ENCODE measurements around the gene CCDC70.

Gene CCDC70

DNA sequence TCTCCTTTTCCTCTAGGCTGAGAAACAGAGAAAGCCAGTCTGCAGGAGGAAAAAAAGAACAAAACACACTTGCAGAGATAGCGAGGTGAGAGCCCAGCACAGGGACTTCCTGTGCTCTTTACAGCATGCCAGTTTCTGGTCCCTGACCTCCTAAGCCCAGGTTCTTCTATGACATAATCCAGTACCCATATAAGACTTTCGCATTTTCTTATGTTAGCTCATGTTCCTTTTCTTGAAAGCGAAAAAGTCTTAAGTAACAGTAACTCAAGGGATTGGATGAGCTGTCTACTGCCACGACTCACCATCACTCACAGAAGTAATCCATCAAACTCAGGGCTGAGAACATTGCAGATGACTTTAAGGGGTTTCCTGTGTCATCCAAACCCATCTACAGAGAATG, 17.4 kb downstream of the CCDC70 start:
- no peak overlapping the region for H3K4me3 Mint-ChIP-seq
- no peak overlapping the region for H3K27ac Mint-ChIP-seq (ENCODE audit: low read depth)
- no peaks in the 10 kb centered on the region for H3K9me3 Mint-ChIP-seq
- DNase-seq (ENCODE audit: low spot score in 2 of 2) (no peak), ATAC-seq (replicated peaks; ENCODE audit: extremely low read depth, poor library complexity, severe bottlenecking) (no peak)
- H3K36me3 Mint-ChIP-seq (ENCODE audit: insufficient read depth): no peaks in the 10 kb centered on the region
- peaks cover 9% of the 10 kb centered on the region for H3K27me3 Mint-ChIP-seq
- H3K4me1 Mint-ChIP-seq: no peaks in the 10 kb centered on the region

DNA sequence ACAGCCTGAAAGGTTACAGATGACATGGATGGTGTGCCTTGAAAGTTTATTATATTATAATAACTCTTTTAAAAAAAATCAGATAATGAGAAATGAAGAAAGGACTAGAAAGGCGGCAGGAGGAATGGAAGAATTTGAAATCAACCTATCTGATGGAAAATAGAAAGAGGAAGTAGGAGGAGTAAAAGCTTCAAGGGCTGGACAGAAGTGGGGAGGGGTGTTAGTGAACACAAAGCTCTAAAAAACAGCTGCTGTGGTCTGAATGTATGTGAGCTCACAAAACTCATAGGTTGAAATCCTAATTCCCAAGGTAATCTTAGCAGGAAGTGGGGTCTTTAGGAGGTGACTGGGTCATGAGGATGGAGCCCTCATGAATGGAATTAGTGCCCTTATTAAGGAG, 19.5 kb downstream of the CCDC70 start:
- H3K9me3 Mint-ChIP-seq: no peaks in the 10 kb centered on the region
- ATAC-seq (replicated peaks; ENCODE audit: extremely low read depth, poor library complexity, severe bottlenecking) (no peak), DNase-seq (ENCODE audit: low spot score in 2 of 2) (no peak)
- peaks cover 2% of the 10 kb centered on the region for H3K36me3 Mint-ChIP-seq (ENCODE audit: insufficient read depth)
- no peak overlapping the region for H3K4me3 Mint-ChIP-seq
- no peak overlapping the region for H3K27ac Mint-ChIP-seq (ENCODE audit: low read depth)
- H3K4me1 Mint-ChIP-seq: no peaks in the 10 kb centered on the region
- H3K27me3 Mint-ChIP-seq: peaks cover 2% of the 10 kb centered on the region

DNA sequence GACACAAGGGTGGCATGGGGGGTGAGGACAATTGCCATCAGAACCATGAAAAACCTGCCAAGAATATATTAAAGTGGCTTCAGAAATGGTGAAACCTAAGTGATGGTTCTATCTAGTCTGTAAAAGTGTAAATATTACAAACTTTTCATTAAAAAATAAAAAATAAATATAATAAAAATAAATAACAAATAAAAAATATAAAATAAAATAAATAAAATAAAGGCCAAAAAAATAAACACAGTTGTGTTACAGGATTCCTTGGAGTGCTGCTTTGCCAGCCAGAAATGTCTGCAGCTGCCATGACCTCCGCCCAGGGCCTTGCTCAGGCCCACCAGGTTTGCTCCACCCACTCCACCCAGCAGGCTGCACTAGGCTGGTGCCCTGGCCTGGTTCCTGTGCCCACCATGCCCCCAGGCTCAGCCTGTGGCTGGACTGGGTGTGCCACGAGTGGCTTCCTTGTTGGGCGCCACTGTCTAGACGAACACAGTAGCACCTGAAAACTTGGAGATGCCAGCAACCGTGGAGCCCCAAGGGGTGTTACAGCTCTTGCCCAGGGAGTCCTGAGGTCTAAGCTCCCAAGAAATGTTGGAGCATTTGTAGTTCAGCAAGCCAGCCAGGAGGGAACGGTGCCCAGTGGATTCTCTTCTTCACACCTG, 20.9 kb downstream of the CCDC70 start:
- Mint-ChIP-seq H3K27me3 (no peaks in the 10 kb centered on the region), H3K36me3 (ENCODE audit: insufficient read depth) (peaks cover 2% of the 10 kb centered on the region), H3K27ac (ENCODE audit: low read depth) (no peak overlapping the region), H3K4me1 (no peaks in the 10 kb centered on the region), H3K4me3 (no peak overlapping the region), H3K9me3 (no peaks in the 10 kb centered on the region)
- ATAC-seq (replicated peaks; ENCODE audit: extremely low read depth, poor library complexity, severe bottlenecking) (no peak), DNase-seq (ENCODE audit: low spot score in 2 of 2) (no peak)

DNA sequence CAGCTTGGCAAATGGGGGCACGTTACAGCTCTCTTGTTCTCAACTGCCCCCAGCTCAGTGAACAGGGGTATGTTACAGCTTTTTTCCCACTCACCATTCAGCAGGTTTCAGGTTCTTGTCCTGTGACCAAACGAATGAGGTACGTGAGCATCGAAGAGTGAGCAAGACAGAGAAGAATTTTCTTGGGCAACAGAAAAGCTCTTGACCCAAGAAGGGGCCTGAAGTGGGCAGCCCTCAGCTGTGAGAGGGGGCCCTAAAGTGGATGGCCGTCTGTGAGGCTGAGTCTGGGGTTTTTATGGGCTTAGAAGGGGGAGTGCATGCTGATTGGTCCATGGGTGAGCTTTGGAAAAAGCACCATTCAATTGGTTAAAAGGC, 21.4 kb downstream of the CCDC70 start:
- Mint-ChIP-seq H3K27me3 (no peaks in the 10 kb centered on the region), H3K4me3 (no peak overlapping the region), H3K27ac (ENCODE audit: low read depth) (no peak overlapping the region), H3K4me1 (no peaks in the 10 kb centered on the region), H3K9me3 (no peaks in the 10 kb centered on the region), H3K36me3 (ENCODE audit: insufficient read depth) (peaks cover 2% of the 10 kb centered on the region)
- ATAC-seq (replicated peaks; ENCODE audit: extremely low read depth, poor library complexity, severe bottlenecking) (no peak), DNase-seq (ENCODE audit: low spot score in 2 of 2) (no peak)

DNA sequence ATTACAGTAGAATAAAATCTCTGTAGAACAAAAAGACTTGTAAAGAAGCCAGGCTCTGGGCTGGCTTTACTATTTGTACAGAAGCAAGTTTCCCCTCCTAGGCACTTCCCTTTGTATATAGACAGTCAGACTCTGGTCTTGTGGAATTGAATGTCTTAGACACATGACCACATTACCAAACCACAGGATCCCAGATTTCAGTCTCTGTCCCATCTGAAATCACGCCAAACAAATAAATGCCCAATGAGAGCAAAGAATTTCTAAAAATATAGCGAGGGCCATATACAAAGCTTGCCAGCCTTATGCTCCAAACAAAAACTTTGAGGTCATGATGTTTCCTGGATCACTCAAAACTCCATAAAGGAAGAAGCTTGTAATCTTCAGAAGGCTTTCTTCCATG, 23.9 kb downstream of the CCDC70 start:
- Mint-ChIP-seq H3K4me1 (no peaks in the 10 kb centered on the region), H3K27me3 (no peaks in the 10 kb centered on the region), H3K27ac (ENCODE audit: low read depth) (no peak overlapping the region), H3K36me3 (ENCODE audit: insufficient read depth) (peaks cover 2% of the 10 kb centered on the region), H3K9me3 (no peaks in the 10 kb centered on the region), H3K4me3 (no peak overlapping the region)
- DNase-seq (ENCODE audit: low spot score in 2 of 2) (no peak), ATAC-seq (replicated peaks; ENCODE audit: extremely low read depth, poor library complexity, severe bottlenecking) (no peak)

DNA sequence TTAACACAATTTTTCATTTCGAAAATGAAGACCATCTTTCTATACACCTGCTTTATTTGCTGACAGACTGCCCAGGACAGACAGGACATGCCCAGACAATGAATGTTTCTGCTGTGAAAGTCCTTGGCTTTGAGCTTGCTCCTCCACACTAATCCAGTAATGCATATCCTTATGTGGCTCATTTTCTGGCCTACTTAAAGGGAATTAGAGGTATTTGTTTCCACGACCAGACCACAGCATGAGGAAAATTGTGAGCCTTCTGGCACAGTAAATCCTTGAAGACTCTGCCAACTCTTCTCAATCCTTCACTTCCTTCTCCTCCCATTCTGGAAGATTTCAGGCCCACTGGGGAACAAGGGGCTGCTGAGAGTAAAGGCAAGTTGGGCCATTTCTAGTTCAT, 25.7 kb downstream of the CCDC70 start:
- Mint-ChIP-seq H3K27me3 (no peaks in the 10 kb centered on the region), H3K4me3 (no peak overlapping the region), H3K4me1 (no peaks in the 10 kb centered on the region), H3K9me3 (no peaks in the 10 kb centered on the region), H3K27ac (ENCODE audit: low read depth) (no peak overlapping the region), H3K36me3 (ENCODE audit: insufficient read depth) (peaks cover 2% of the 10 kb centered on the region)
- ATAC-seq (replicated peaks; ENCODE audit: extremely low read depth, poor library complexity, severe bottlenecking) (no peak), DNase-seq (ENCODE audit: low spot score in 2 of 2) (no peak)

DNA sequence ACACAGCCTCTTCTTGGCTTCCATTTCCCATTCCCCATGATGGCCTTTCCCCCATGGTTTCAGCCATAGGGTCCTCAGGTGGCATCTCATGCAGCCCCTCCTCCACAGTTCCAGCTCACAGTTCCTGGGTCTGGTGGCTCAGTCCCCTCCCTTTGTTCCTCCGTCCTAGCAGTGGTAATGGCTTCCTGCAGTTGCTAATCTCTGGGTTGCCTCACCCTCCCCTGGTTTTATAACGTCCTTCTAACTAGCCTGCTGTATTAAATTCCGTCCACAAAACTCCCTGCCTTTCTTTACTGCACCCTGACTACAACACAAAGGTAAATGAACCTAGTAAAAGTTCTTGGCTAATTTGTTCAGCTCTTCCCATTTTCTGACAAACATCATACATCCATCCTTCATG, 30.9 kb downstream of the CCDC70 start:
- H3K4me1 Mint-ChIP-seq: no peaks in the 10 kb centered on the region
- H3K9me3 Mint-ChIP-seq: no peaks in the 10 kb centered on the region
- no peak for DNase-seq (ENCODE audit: low spot score in 2 of 2)
- no peak overlapping the region for H3K27ac Mint-ChIP-seq (ENCODE audit: low read depth)
- no peak overlapping the region for H3K4me3 Mint-ChIP-seq
- ATAC-seq (replicated peaks; ENCODE audit: extremely low read depth, poor library complexity, severe bottlenecking): no peak
- H3K36me3 Mint-ChIP-seq (ENCODE audit: insufficient read depth): no peaks in the 10 kb centered on the region
- H3K27me3 Mint-ChIP-seq: peaks cover 25% of the 10 kb centered on the region

DNA sequence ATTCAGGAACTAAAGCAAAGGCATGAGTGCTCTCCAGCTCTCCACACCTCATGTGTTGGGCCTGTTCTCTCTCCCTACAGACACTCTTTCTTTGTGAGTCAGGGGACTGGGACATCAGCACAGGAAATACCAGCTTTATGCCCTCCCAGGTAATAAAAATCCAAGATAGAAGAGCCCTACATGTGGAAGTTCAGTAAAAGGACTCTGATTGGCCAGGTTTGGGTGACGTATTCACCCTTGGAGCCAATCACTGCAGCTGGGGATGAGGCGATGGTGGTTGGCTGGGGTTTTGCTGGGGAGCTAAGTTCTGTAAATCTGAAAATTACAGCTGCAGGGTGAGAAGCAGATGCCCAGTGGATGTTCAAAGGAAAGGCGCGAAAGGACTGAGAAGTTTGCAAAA, 32.5 kb downstream of the CCDC70 start:
- no peaks in the 10 kb centered on the region for H3K36me3 Mint-ChIP-seq (ENCODE audit: insufficient read depth)
- no peaks in the 10 kb centered on the region for H3K9me3 Mint-ChIP-seq
- peaks cover 25% of the 10 kb centered on the region for H3K27me3 Mint-ChIP-seq
- no peak overlapping the region for H3K27ac Mint-ChIP-seq (ENCODE audit: low read depth)
- no peak overlapping the region for H3K4me3 Mint-ChIP-seq
- DNase-seq (ENCODE audit: low spot score in 2 of 2) (no peak), ATAC-seq (replicated peaks; ENCODE audit: extremely low read depth, poor library complexity, severe bottlenecking) (no peak)
- H3K4me1 Mint-ChIP-seq: no peaks in the 10 kb centered on the region

DNA sequence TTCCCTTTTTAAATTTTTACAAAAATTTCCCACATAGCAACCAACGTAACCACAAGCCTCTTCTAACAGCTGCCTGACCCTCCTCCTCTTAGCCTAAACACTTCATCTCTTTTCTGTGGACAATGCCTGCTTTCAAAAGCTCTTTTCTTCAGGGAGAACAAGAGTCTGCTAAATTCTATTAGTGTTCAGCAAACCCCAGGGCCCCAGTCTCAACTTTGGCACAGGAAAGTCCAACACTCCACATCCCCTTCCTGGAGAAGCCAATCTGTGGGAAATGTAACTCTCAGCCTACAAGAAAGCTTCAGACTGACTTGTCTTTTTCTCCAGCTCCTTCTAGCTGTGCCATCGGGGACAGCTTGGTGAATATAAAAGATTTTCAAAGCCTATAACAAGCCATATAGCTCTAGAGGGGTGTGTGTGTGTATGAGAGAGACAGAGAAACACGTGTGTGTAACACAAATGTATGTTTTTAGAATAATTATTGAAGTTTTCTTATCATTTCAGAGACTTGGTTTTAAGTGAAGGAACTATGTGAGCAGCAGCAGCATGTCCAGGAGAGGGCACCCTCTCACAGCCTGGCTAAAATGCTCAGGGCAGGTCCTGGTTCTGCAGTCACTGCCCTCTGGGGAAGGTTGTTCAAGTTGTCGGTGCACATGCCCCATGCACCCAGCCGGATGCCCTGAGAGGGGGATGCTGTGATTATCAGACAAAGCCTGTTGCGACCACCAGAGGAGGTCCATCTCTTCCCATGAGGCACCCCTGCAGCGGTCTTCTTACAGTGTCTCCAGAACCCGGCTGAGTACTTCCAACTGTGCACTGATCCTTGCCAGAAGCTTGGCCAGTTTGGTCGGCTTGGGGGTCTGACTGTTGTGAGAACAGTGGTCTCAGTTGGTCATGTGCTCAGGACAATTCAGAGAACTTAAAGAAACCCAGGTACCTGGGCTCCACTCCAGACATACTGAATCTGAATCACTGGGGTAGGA, 34.4 kb downstream of the CCDC70 start:
- no peak for DNase-seq (ENCODE audit: low spot score in 2 of 2)
- ATAC-seq (replicated peaks; ENCODE audit: extremely low read depth, poor library complexity, severe bottlenecking): no peak
- H3K36me3 Mint-ChIP-seq (ENCODE audit: insufficient read depth): no peaks in the 10 kb centered on the region
- H3K4me3 Mint-ChIP-seq: no peak overlapping the region
- no peaks in the 10 kb centered on the region for H3K4me1 Mint-ChIP-seq
- H3K27ac Mint-ChIP-seq (ENCODE audit: low read depth): no peak overlapping the region
- no peaks in the 10 kb centered on the region for H3K9me3 Mint-ChIP-seq
- peaks cover 25% of the 10 kb centered on the region for H3K27me3 Mint-ChIP-seq

DNA sequence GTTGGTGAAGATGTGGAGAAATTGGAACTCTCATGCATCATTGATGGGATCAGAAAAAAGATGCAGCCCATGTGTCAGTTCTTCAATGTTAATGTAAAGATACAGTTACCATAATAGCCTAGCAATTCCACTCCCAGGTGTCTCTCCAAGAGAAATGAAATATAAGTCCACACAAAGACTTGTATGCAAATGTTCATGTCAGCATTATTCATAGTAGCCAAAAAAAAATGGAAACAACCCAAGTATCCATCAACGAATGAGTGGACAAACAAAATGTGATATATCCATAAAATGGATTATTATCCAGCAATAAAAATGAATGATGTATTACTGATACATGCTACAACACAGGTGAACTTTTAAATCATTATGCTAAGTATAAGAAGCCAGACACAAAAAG, 38.7 kb downstream of the CCDC70 start:
- Mint-ChIP-seq H3K4me1 (no peaks in the 10 kb centered on the region), H3K4me3 (no peak overlapping the region), H3K27ac (ENCODE audit: low read depth) (no peak overlapping the region), H3K9me3 (no peaks in the 10 kb centered on the region), H3K36me3 (ENCODE audit: insufficient read depth) (no peaks in the 10 kb centered on the region), H3K27me3 (peaks cover 9% of the 10 kb centered on the region)
- DNase-seq (ENCODE audit: low spot score in 2 of 2) (no peak), ATAC-seq (replicated peaks; ENCODE audit: extremely low read depth, poor library complexity, severe bottlenecking) (no peak)

DNA sequence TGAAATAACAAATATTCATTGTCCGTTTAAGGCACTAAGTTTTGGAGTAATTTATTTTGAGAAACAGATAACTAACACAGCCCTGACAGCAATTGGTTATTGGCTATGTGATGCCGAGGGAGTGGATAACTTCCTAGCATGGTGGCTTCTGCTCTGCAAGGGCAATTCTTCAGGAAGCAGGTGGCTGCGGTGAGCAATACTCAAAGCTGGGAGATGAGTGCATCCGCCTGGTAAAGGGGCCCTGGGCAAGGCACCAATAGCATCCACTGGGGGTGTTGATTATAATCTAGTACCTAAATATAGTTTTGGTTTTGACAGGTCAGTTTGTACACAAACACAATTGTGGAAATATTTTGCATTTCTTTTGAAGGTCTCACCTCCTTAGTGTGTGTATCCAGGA, 41.0 kb downstream of the CCDC70 start:
- no peak for ATAC-seq (replicated peaks; ENCODE audit: extremely low read depth, poor library complexity, severe bottlenecking)
- no peaks in the 10 kb centered on the region for H3K27me3 Mint-ChIP-seq
- no peak overlapping the region for H3K4me3 Mint-ChIP-seq
- no peak overlapping the region for H3K27ac Mint-ChIP-seq (ENCODE audit: low read depth)
- H3K4me1 Mint-ChIP-seq: no peaks in the 10 kb centered on the region
- H3K9me3 Mint-ChIP-seq: no peaks in the 10 kb centered on the region
- DNase-seq (ENCODE audit: low spot score in 2 of 2): no peak
- no peaks in the 10 kb centered on the region for H3K36me3 Mint-ChIP-seq (ENCODE audit: insufficient read depth)

DNA sequence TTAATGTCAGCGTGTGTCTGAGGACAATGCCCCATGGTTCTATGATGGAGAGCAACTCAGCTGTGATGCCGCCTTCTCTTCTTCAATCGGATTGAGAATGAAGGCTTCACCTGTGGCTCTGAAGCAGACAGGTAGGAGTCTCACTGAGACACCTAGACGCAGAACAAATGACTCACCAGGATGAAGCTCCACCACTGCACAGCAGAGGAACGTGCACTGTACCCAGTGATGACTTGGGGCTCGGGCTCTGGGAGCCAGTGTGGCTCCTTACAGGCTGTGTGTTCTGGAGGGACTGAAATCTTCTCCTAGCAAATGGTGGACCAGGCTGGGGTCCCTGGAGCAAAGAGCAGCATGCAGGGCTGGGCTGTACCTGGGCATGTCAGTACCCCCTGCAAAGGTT, 44.0 kb downstream of the CCDC70 start:
- no peaks in the 10 kb centered on the region for H3K27me3 Mint-ChIP-seq
- no peak for ATAC-seq (replicated peaks; ENCODE audit: extremely low read depth, poor library complexity, severe bottlenecking)

DNA sequence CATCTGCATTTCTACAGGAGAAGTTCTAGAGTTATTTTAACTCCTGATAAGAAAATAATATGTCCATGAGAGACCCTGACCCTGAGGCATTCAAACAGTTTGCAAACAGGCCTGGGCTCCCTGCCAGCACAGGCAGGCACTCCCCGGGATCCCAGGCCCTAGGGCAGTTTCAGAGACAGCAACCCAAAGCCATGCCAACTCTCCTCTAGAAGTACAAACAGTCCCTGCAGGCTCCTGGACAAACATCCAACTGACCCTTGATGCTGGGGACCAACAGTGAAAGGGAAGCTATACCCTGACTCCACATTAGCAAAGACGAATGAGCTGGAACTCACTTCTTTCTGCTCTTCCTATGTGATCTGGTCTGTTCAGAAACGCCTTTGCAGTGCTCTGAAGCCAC, 44.8 kb downstream of the CCDC70 start:
- H3K4me3 Mint-ChIP-seq: no peak overlapping the region
- H3K27ac Mint-ChIP-seq (ENCODE audit: low read depth): no peak overlapping the region
- no peaks in the 10 kb centered on the region for H3K9me3 Mint-ChIP-seq
- peaks cover 16% of the 10 kb centered on the region for H3K4me1 Mint-ChIP-seq
- DNase-seq (ENCODE audit: low spot score in 2 of 2): no peak
- no peaks in the 10 kb centered on the region for H3K27me3 Mint-ChIP-seq
- no peaks in the 10 kb centered on the region for H3K36me3 Mint-ChIP-seq (ENCODE audit: insufficient read depth)
- no peak for ATAC-seq (replicated peaks; ENCODE audit: extremely low read depth, poor library complexity, severe bottlenecking)

More for the DNA sequence above, 44.0 kb downstream of the CCDC70 start:
- H3K27ac Mint-ChIP-seq (ENCODE audit: low read depth): no peak overlapping the region
- H3K4me3 Mint-ChIP-seq: no peak overlapping the region
- H3K9me3 Mint-ChIP-seq: no peaks in the 10 kb centered on the region
- H3K36me3 Mint-ChIP-seq (ENCODE audit: insufficient read depth): no peaks in the 10 kb centered on the region
- peaks cover 16% of the 10 kb centered on the region for H3K4me1 Mint-ChIP-seq
- no peak for DNase-seq (ENCODE audit: low spot score in 2 of 2)

Measured in central memory CD8-positive, alpha-beta T cell (primary cell).